ENCODE measurements around the gene KRTAP1-4.
"Not testable (repeated sequence)": the region's sequence is repeated elsewhere in the genome, so short reads cannot be mapped to it uniquely, and the experiment has no call there.

Gene KRTAP1-4

GRCh38 chr17:41064301-41064700, 34.3 kb upstream of the KRTAP1-4 start:
- Histone ChIP-seq H3K79me2 (ENCODE audit: low read length) (no peaks in the 10 kb centered on the region), H3K36me3 (replicated peaks; ENCODE audit: low read depth, low read length) (no peaks in the 10 kb centered on the region), H4K20me1 (ENCODE audit: insufficient read depth, low read length) (no peaks in the 10 kb centered on the region), H3K9ac (ENCODE audit: low read length) (no peak overlapping the region), H3K27me3 (ENCODE audit: low read depth, low read length) (peaks cover 23% of the 10 kb centered on the region), H3K4me2 (ENCODE audit: low read length) (no peak overlapping the region), H3K27ac (ENCODE audit: low read length) (no peak overlapping the region), H3K4me1 (ENCODE audit: low read length) (no peaks in the 10 kb centered on the region), H3K4me3 (ENCODE audit: low read length) (no peak overlapping the region), H3K9me3 (ENCODE audit: insufficient read depth, low read length) (no peaks in the 10 kb centered on the region), H2AFZ (ENCODE audit: low read depth, low read length) (no peak overlapping the region)
- no peak for TF ChIP-seq CTCF (IDR thresholded peaks at IDR 0.05; ENCODE audit: low read depth, low read length)

GRCh38 chr17:41063449-41063848, 33.5 kb upstream of the KRTAP1-4 start:
- H3K4me2 ChIP-seq (ENCODE audit: low read length), result no peak overlapping the region
- no peaks in the 10 kb centered on the region for H3K9me3 ChIP-seq (ENCODE audit: insufficient read depth, low read length)
- no peak overlapping the region for H3K9ac ChIP-seq (ENCODE audit: low read length)
- no peaks in the 10 kb centered on the region for H4K20me1 ChIP-seq (ENCODE audit: insufficient read depth, low read length)
- no peak overlapping the region for H2AFZ ChIP-seq (ENCODE audit: low read depth, low read length)
- peaks cover 23% of the 10 kb centered on the region for H3K27me3 ChIP-seq (ENCODE audit: low read depth, low read length)
- TF ChIP-seq CTCF (IDR thresholded peaks at IDR 0.05; ENCODE audit: low read depth, low read length) (no peak), EZH2phosphoT487 (IDR thresholded peaks at IDR 0.05; ENCODE audit: low read depth) (no peak)
- H3K4me1 ChIP-seq (ENCODE audit: low read length), result no peaks in the 10 kb centered on the region
- H3K27ac ChIP-seq (ENCODE audit: low read length), result no peak overlapping the region
- no peaks in the 10 kb centered on the region for H3K36me3 ChIP-seq (replicated peaks; ENCODE audit: low read depth, low read length)
- H3K4me3 ChIP-seq (ENCODE audit: low read length), result no peak overlapping the region
- H3K79me2 ChIP-seq (ENCODE audit: low read length), result no peaks in the 10 kb centered on the region

GRCh38 chr17:41061964-41062363, 32.0 kb upstream of the KRTAP1-4 start:
- H3K27ac ChIP-seq (ENCODE audit: low read length), result no peak overlapping the region

GRCh38 chr17:41060052-41060604, 30.1 kb upstream of the KRTAP1-4 start, which contains the start of gene KRTAP2-3:
TSS of gene KRTAP2-3 (minus strand) at chr17:41060114. CDS start at chr17:41060050, 64 bp downstream.
- Histone ChIP-seq H3K79me2 (ENCODE audit: low read length) (no peaks in the 10 kb centered on the region), H3K9ac (ENCODE audit: low read length) (no peak within 1 kb of the TSS), H3K27ac (ENCODE audit: low read length) (no peak within 1 kb of the TSS), H2AFZ (ENCODE audit: low read depth, low read length) (no peak within 1 kb of the TSS), H3K27me3 (ENCODE audit: low read depth, low read length) (peaks cover 23% of the 10 kb centered on the region), H3K4me2 (ENCODE audit: low read length) (no peak within 1 kb of the TSS), H4K20me1 (ENCODE audit: insufficient read depth, low read length) (no peaks in the 10 kb centered on the region), H3K4me3 (ENCODE audit: low read length) (no peak within 1 kb of the TSS), H3K4me1 (ENCODE audit: low read length) (no peaks in the 10 kb centered on the region), H3K36me3 (replicated peaks; ENCODE audit: low read depth, low read length) (no peaks in the 10 kb centered on the region), H3K9me3 (ENCODE audit: insufficient read depth, low read length) (no peaks in the 10 kb centered on the region)
- no peak for TF ChIP-seq EZH2phosphoT487 (IDR thresholded peaks at IDR 0.05; ENCODE audit: low read depth)
- TF ChIP-seq CTCF (IDR thresholded peaks at IDR 0.05; ENCODE audit: low read depth, low read length), result no peak

More at GRCh38 chr17:41061964-41062363, 32.0 kb upstream of the KRTAP1-4 start:
- Histone ChIP-seq H3K36me3 (replicated peaks; ENCODE audit: low read depth, low read length) (no peaks in the 10 kb centered on the region), H3K4me1 (ENCODE audit: low read length) (no peaks in the 10 kb centered on the region), H3K9ac (ENCODE audit: low read length) (no peak overlapping the region), H3K4me3 (ENCODE audit: low read length) (no peak overlapping the region), H3K4me2 (ENCODE audit: low read length) (no peak overlapping the region), H3K79me2 (ENCODE audit: low read length) (no peaks in the 10 kb centered on the region), H2AFZ (ENCODE audit: low read depth, low read length) (no peak overlapping the region), H3K27me3 (ENCODE audit: low read depth, low read length) (peaks cover 23% of the 10 kb centered on the region), H3K9me3 (ENCODE audit: insufficient read depth, low read length) (no peaks in the 10 kb centered on the region), H4K20me1 (ENCODE audit: insufficient read depth, low read length) (no peaks in the 10 kb centered on the region)
- TF ChIP-seq EZH2phosphoT487 (IDR thresholded peaks at IDR 0.05; ENCODE audit: low read depth) (no peak), CTCF (IDR thresholded peaks at IDR 0.05; ENCODE audit: low read depth, low read length) (no peak)

- H3K4me3 ChIP-seq (ENCODE audit: low read length); H3K27ac ChIP-seq (ENCODE audit: low read length): not testable (repeated sequence)
Observed at GRCh38 chr17:41059276-41060051, 29.5 kb upstream of the KRTAP1-4 start.

More at GRCh38 chr17:41059276-41060051, 29.5 kb upstream of the KRTAP1-4 start:
- H3K79me2 ChIP-seq (ENCODE audit: low read length); H3K4me2 ChIP-seq (ENCODE audit: low read length); H3K36me3 ChIP-seq (replicated peaks; ENCODE audit: low read depth, low read length); H3K9ac ChIP-seq (ENCODE audit: low read length); H3K4me1 ChIP-seq (ENCODE audit: low read length); H2AFZ ChIP-seq (ENCODE audit: low read depth, low read length); H3K9me3 ChIP-seq (ENCODE audit: insufficient read depth, low read length); H4K20me1 ChIP-seq (ENCODE audit: insufficient read depth, low read length): not testable (repeated sequence)
- H3K27me3 ChIP-seq (ENCODE audit: low read depth, low read length), result peaks cover 23% of the 10 kb centered on the region
